IMR-90 (cell line): Measurements from ENCODE around the gene COL4A2. TPM values are rescaled to one million over a fixed set of nuclear protein-coding genes. Genes with fewer than 3 reads are reported as not detected.

Source experiments
- ATAC-seq: fragments of 200-7000 bp; cut with Tn5 transposase; 2 replicates; pipeline ENCODE4 v1.9.1; 2020; ENCODE audit warnings: low read depth, mild to moderate bottlenecking, moderate library complexity
- BruUV-seq: library from RNA; stranded (reverse); fragments of 400-500 nt; replicated peaks from 2 replicates; lab custom pipeline; 2021; lab: Mats Ljungman, UMichigan
- CTCF ChIA-PET: fragments of 300-600 bp; formaldehyde crosslinking; extraction: SDS; loops from one replicate; lab custom pipeline; 2021; ENCODE audit warnings: antibody characterized with exemption; lab: Yijun Ruan, JAX
- POLR2A ChIA-PET: fragments of 300-600 bp; sonication (Branson Sonifier 250); formaldehyde crosslinking; loops from one replicate; lab custom pipeline; 2022; ENCODE audit warnings: antibody characterized with exemption; ENCODE audit not compliant: unreplicated experiment; lab: Charles Lee
- DNase-seq: peaks from one replicate; pipeline ENCODE4 v3.0.0; 2013
- H2AFZ ChIP-seq: replicated peaks from 2 replicates; pipeline ENCODE3; 2013; ENCODE audit warnings: low read length, mild to moderate bottlenecking; ENCODE audit not compliant: poor library complexity
- H2AK5ac ChIP-seq: 2 replicates; pipeline ENCODE4 v1.6.1; 2013; ENCODE audit warnings: low read depth, low read length, inconsistent platforms
- H2AK9ac ChIP-seq: replicated peaks from 2 replicates; pipeline ENCODE3; 2013; ENCODE audit warnings: mild to moderate bottlenecking, low read depth, low read length, moderate library complexity; ENCODE audit not compliant: poor library complexity
- H2BK120ac ChIP-seq: 2 replicates; pipeline ENCODE4 v1.6.1; 2013; ENCODE audit warnings: low read depth, low read length, inconsistent platforms
- H2BK15ac ChIP-seq: 3 replicates; pipeline ENCODE4 v1.6.1; 2013; ENCODE audit warnings: low read depth, low read length, inconsistent platforms
- H2BK20ac ChIP-seq: 2 replicates; pipeline ENCODE4 v1.6.1; 2013; ENCODE audit warnings: low read depth, mild to moderate bottlenecking, inconsistent platforms, low read length, moderate library complexity
- H2BK5ac ChIP-seq: 2 replicates; pipeline ENCODE4 v1.6.1; 2013; ENCODE audit warnings: mild to moderate bottlenecking, low read depth, low read length, inconsistent platforms; ENCODE audit not compliant: poor library complexity, severe bottlenecking
- H3K14ac ChIP-seq: replicated peaks from 2 replicates; pipeline ENCODE4 v1.6.1; 2013; ENCODE audit warnings: low read depth, low read length, inconsistent platforms
- H3K18ac ChIP-seq: 2 replicates; pipeline ENCODE4 v1.6.1; 2013; ENCODE audit warnings: low read depth, low read length, control low read depth
- H3K23ac ChIP-seq: 2 replicates; pipeline ENCODE4 v1.6.1; 2013; ENCODE audit warnings: low read depth, low read length, inconsistent platforms
- H3K27ac ChIP-seq: 2 replicates; pipeline ENCODE4 v1.5.1; 2013; ENCODE audit warnings: mild to moderate bottlenecking, control low read depth, low read length; ENCODE audit not compliant: insufficient read depth
- H3K27me3 ChIP-seq: 2 replicates; pipeline ENCODE4 v1.6.1; 2013; ENCODE audit warnings: low read length; ENCODE audit not compliant: control insufficient read depth, insufficient read depth
- H3K36me3 ChIP-seq: 2 replicates; pipeline ENCODE4 v1.6.1; 2013; ENCODE audit warnings: low read length, mixed read lengths; ENCODE audit not compliant: control insufficient read depth, insufficient read depth
- H3K4ac ChIP-seq: 2 replicates; pipeline ENCODE4 v1.6.1; 2013; ENCODE audit warnings: low read depth, low read length, inconsistent platforms
- H3K4me1 ChIP-seq: 2 replicates; pipeline ENCODE4 v1.6.1; 2013; ENCODE audit warnings: low read length, mixed read lengths; ENCODE audit not compliant: control insufficient read depth, insufficient read depth
- H3K4me2 ChIP-seq: 2 replicates; pipeline ENCODE4 v1.6.1; 2013; ENCODE audit warnings: low read depth, mild to moderate bottlenecking, control low read depth, low read length, moderate library complexity
- H3K4me3 ChIP-seq: 2 replicates; pipeline ENCODE4 v1.5.1; 2013; ENCODE audit warnings: low read depth, mild to moderate bottlenecking, control low read depth, low read length, moderate library complexity; ENCODE audit not compliant: insufficient read depth
- H3K56ac ChIP-seq: 2 replicates; pipeline ENCODE4 v1.6.1; 2013; ENCODE audit warnings: low read length, inconsistent platforms; ENCODE audit not compliant: insufficient read depth; ENCODE audit errors: extremely low read depth
- H3K79me1 ChIP-seq, 2 experiments: 2 replicates each; pipeline ENCODE4 v1.6.1; 2013; ENCODE audit warnings: low read length in 2 of 2, inconsistent platforms in 1 of 2, low read depth in 1 of 2
- H3K9ac ChIP-seq: 2 replicates; pipeline ENCODE4 v1.6.1; 2013; ENCODE audit warnings: low read depth, low read length, control low read depth
- H3K9me1 ChIP-seq: 2 replicates; pipeline ENCODE4 v1.6.1; 2013; ENCODE audit warnings: low read length, inconsistent platforms; ENCODE audit not compliant: insufficient read depth
- H3K9me3 ChIP-seq: 2 replicates; pipeline ENCODE4 v1.6.1; 2013; ENCODE audit warnings: low read length; ENCODE audit not compliant: control insufficient read depth, insufficient read depth
- H4K20me1 ChIP-seq: 2 replicates; pipeline ENCODE4 v1.6.1; 2013; ENCODE audit warnings: low read length, inconsistent platforms; ENCODE audit not compliant: insufficient read depth
- H4K5ac ChIP-seq: 2 replicates; pipeline ENCODE4 v1.6.1; 2013; ENCODE audit warnings: mild to moderate bottlenecking, low read depth, low read length, control low read depth
- H4K8ac ChIP-seq, 2 experiments: 2 replicates each; pipeline ENCODE4 v1.6.1; 2013; ENCODE audit warnings: low read depth in 2 of 2, low read length in 2 of 2, control low read depth in 1 of 2, inconsistent platforms in 1 of 2
- H4K91ac ChIP-seq: 2 replicates; pipeline ENCODE4 v1.6.1; 2013; ENCODE audit warnings: low read depth, low read length, inconsistent platforms; ENCODE audit not compliant: insufficient read depth
- CEBPB ChIP-seq: IDR thresholded peaks from 2 replicates; pipeline ENCODE4 v1.6.1; 2012; ENCODE audit warnings: low read depth, low read length, improper control_type of control experiment
- ELK1 ChIP-seq: fragments of 150-350 bp; IDR thresholded peaks from 2 replicates; pipeline ENCODE4 v1.6.1; 2016; ENCODE audit warnings: low read depth, mild to moderate bottlenecking, low read length, moderate library complexity, borderline replicate concordance
- MXI1 ChIP-seq: IDR thresholded peaks from 2 replicates; pipeline ENCODE4 v1.6.1; 2012; ENCODE audit warnings: low read depth, mild to moderate bottlenecking, low read length, moderate library complexity, borderline replicate concordance
- POLR2A ChIP-seq: IDR thresholded peaks from 2 replicates; pipeline ENCODE4 v1.6.1; 2012; ENCODE audit warnings: mild to moderate bottlenecking, low read depth, low read length
- RCOR1 ChIP-seq: IDR thresholded peaks from 2 replicates; pipeline ENCODE4 v1.6.1; 2012; ENCODE audit warnings: mild to moderate bottlenecking, low read length, improper control_type of control experiment; ENCODE audit not compliant: insufficient replicate concordance
- RFX5 ChIP-seq: IDR thresholded peaks from 2 replicates; pipeline ENCODE4 v1.8.0; 2012; ENCODE audit warnings: low read depth, mild to moderate bottlenecking, low read length, moderate library complexity
- USF2 ChIP-seq: fragments of 150-350 bp; IDR thresholded peaks from 2 replicates; pipeline ENCODE4 v1.6.1; 2017; ENCODE audit warnings: mild to moderate bottlenecking, antibody characterized with exemption, low read length, low read depth
- WGBS, 2 experiments: methylation state at CpG; one replicate each; pipeline versions ENCODE4 v1.1.5 to v1.1.7; 2013; ENCODE audit warnings: missing lambda C conversion rate in 2 of 2; ENCODE audit not compliant: insufficient read length in 1 of 2; ENCODE audit errors: extremely low coverage in 2 of 2; 5-methylcytosine and 5-hydroxymethylcytosine counted together
- dilution Hi-C: fragments of 300-500 bp; cut with HindIII; formaldehyde crosslinking; loops from one replicate; pipeline ENCODE4 v1.14.3; 2018; ENCODE audit warnings: low sequenced_read_pairs; ENCODE audit not compliant: unreplicated experiment
- in situ Hi-C: fragments of 300-500 bp; cut with MboI; formaldehyde crosslinking; loops from 3 replicates; pipeline ENCODE4 v1.14.3; 2019; ENCODE audit warnings: low sequenced_read_pairs, inconsistent platforms, mixed read lengths
- intact Hi-C: fragments of 100-400 bp; cut with micrococcal nuclease; formaldehyde crosslinking; loops from 2 replicates; pipeline ENCODE4 v1.10.0; 2022
- polyA plus RNA-seq, 3 experiments: library from polyadenylated mRNA; depleted of rRNA; stranded (reverse); fragments of >200 nt; gene quantifications; 2 replicates each; pipeline ENCODE4 v1.2.3, GENCODE V29; 2012; ENCODE audit warnings: low replicate concordance in 1 of 3
- total RNA-seq: library from RNA; depleted of rRNA; stranded (reverse); fragments of >200 nt; gene quantifications from 2 replicates; pipeline ENCODE4 v1.2.3, GENCODE V29; 2012

COL4A2 gene
- total and polyA plus RNA-seq, 2 of the 4 experiments (the other 2 are of a cell fraction): 90.7 to 457 TPM

GRCh38 chr13:110445722-110446574, 138.9 kb downstream of the COL4A2 start:
- peaks cover 75% of the 10 kb centered on the region for H3K36me3 ChIP-seq
- H3K27ac ChIP-seq: no peak overlapping the region
- no peaks in the 10 kb centered on the region for H3K9me3 ChIP-seq
- peak overlapping the region; percentile 17 for H2AK9ac ChIP-seq
- H2BK15ac ChIP-seq: no peak overlapping the region
- peaks cover 29% of the 10 kb centered on the region for H3K4me1 ChIP-seq
- no peak overlapping the region for H3K9ac ChIP-seq
- TF ChIP-seq RCOR1 (no peak), USF2 (no peak), ELK1 (no peak), CEBPB (no peak), RFX5 (no peak), POLR2A (no peak), MXI1 (no peak)
- dilution Hi-C loops: no loop called here
- ATAC-seq (no peak), DNase-seq (peak; percentile 31)
- no peak overlapping the region for H2AFZ ChIP-seq
- no peak overlapping the region; the same call in 1 of the 2 replicates for H4K91ac ChIP-seq
- ChIA-PET CTCF (no interaction called here), POLR2A (no interaction called here)
- no peak overlapping the region for H3K56ac ChIP-seq
- no peak overlapping the region for H3K4me2 ChIP-seq
- no peak overlapping the region for H3K4me3 ChIP-seq
- no peak overlapping the region for H4K5ac ChIP-seq
- H2BK120ac ChIP-seq: peak overlapping the region; percentile 23; the same call in 1 of the 2 replicates
- no peak overlapping the region; the same call in 1 of the 2 replicates for H3K4ac ChIP-seq
- H3K9me1 ChIP-seq: peaks cover 46% of the 10 kb centered on the region
- H3K79me1 ChIP-seq: peaks cover 11 to 74% of the 10 kb centered on the region in 2 experiments; a peak in 3 of 4 replicates
- 0 out of 2 replicates have a peak overlapping the region, but pooled peaks have one; percentile 26 for H3K23ac ChIP-seq
- H4K20me1 ChIP-seq: peaks cover 6% of the 10 kb centered on the region; the same call in 1 of the 2 replicates
- no peak overlapping the region for H3K14ac ChIP-seq
- peak overlapping the region in 1 of 2 experiments; percentile 21; a peak in 1 of 4 replicates for H4K8ac ChIP-seq
- BruUV-seq: no TSS peak
- in situ Hi-C loops: no loop called here
- intact Hi-C loops: loop anchor here (5.0 kb wide), 1 partner anchor 224 kb away; no protein-coding TSS in a partner anchor
- peak overlapping the region; percentile 36 for H2BK5ac ChIP-seq
- no peak overlapping the region for H3K18ac ChIP-seq
- no peaks in the 10 kb centered on the region for H3K27me3 ChIP-seq
- peak overlapping the region; percentile 49; the same call in 1 of the 2 replicates for H2AK5ac ChIP-seq
- H2BK20ac ChIP-seq: no peak overlapping the region
- WGBS, 2 experiments: 98% methylated on average over 18 of the region's 25 CpGs; no CpG with 5 or more reads in 1 of the 2 experiments
